GM23248 (cell line): Measurements from ENCODE around the gene DNAJC22. TPM values are rescaled to one million over a fixed set of nuclear protein-coding genes. Genes with fewer than 3 reads are reported as not detected.
A peak's percentile ranks its signal among the peaks of the same experiment; 100 is the strongest.

Experiments
- DNase-seq: peaks from one replicate; pipeline ENCODE4 v3.0.0-alpha.2; 2015
- H2AFZ ChIP-seq: fragments of 200-600 bp; sonication (generic); 2 replicates; pipeline ENCODE4 v1.6.1; 2016; ENCODE audit warnings: antibody characterized with exemption
- H3F3A ChIP-seq: fragments of 200-600 bp; sonication (generic); 2 replicates; pipeline ENCODE4 v1.6.1; 2016; ENCODE audit warnings: mild to moderate bottlenecking, antibody characterized with exemption, mixed run types; ENCODE audit not compliant: insufficient read depth
- H3K27ac ChIP-seq: fragments of 200-600 bp; sonication (generic); 2 replicates; pipeline ENCODE4 v1.5.1; 2016; ENCODE audit warnings: mild to moderate bottlenecking
- H3K27me3 ChIP-seq: fragments of 200-600 bp; sonication (generic); replicated peaks from 2 replicates; pipeline ENCODE4 v1.6.1; 2016; ENCODE audit warnings: mild to moderate bottlenecking; ENCODE audit not compliant: insufficient read depth
- H3K36me3 ChIP-seq: fragments of 200-600 bp; sonication (generic); 2 replicates; pipeline ENCODE4 v1.6.1; 2016; ENCODE audit warnings: low read depth, mild to moderate bottlenecking
- H3K4me1 ChIP-seq: fragments of 200-600 bp; sonication (generic); 2 replicates; pipeline ENCODE4 v1.6.1; 2016; ENCODE audit warnings: mild to moderate bottlenecking; ENCODE audit not compliant: insufficient read depth
- H3K4me2 ChIP-seq: fragments of 200-600 bp; sonication (generic); one replicate; pipeline ENCODE4 v1.6.1; 2016; ENCODE audit warnings: mild to moderate bottlenecking; ENCODE audit not compliant: unreplicated experiment
- H3K4me3 ChIP-seq: fragments of 200-600 bp; sonication (generic); 2 replicates; pipeline ENCODE4 v1.5.1; 2016; ENCODE audit warnings: mild to moderate bottlenecking
- H3K79me2 ChIP-seq: fragments of 200-600 bp; sonication (generic); 2 replicates; pipeline ENCODE4 v1.6.1; 2016; ENCODE audit warnings: mild to moderate bottlenecking; ENCODE audit not compliant: insufficient read depth
- H3K9ac ChIP-seq: fragments of 200-600 bp; sonication (generic); 2 replicates; pipeline ENCODE4 v1.6.1; 2016; ENCODE audit warnings: mild to moderate bottlenecking
- H3K9me2 ChIP-seq: fragments of 200-600 bp; sonication (generic); 2 replicates; pipeline ENCODE4 v1.6.1; 2016; ENCODE audit warnings: mixed run types, mild to moderate bottlenecking, moderate library complexity; ENCODE audit not compliant: insufficient read depth
- H3K9me3 ChIP-seq: fragments of 200-600 bp; sonication (generic); one replicate; pipeline ENCODE4 v1.6.1; 2017; ENCODE audit warnings: low read depth
- H4K20me1 ChIP-seq: fragments of 200-600 bp; sonication (generic); 2 replicates; pipeline ENCODE4 v1.6.0; 2016; ENCODE audit not compliant: insufficient read depth
- EZH2 ChIP-seq: fragments of 200-600 bp; sonication (generic); IDR thresholded peaks from 2 replicates; pipeline ENCODE4 v1.6.1; 2018; ENCODE audit warnings: antibody characterized with exemption, mild to moderate bottlenecking; ENCODE audit not compliant: insufficient read depth, poor library complexity, severe bottlenecking
- EZH2phosphoT487 ChIP-seq: fragments of 200-600 bp; sonication (generic); IDR thresholded peaks from 2 replicates; pipeline ENCODE4 v1.6.1; 2018; ENCODE audit warnings: antibody characterized with exemption, moderate library complexity, mild to moderate bottlenecking, low read depth; ENCODE audit not compliant: insufficient read depth
- WGBS, 2 experiments: methylation state at CpG; one replicate each; pipeline ENCODE4 v1.1.6; 2015 to 2017; ENCODE audit warnings: low lambda C conversion rate in 2 of 2, low coverage in 1 of 2; ENCODE audit errors: missing lambda C conversion rate in 2 of 2; 5-methylcytosine and 5-hydroxymethylcytosine counted together
- in situ Hi-C: fragments of 300-500 bp; cut with MboI; formaldehyde crosslinking; loops from 2 replicates; pipeline ENCODE4 v1.15.0; 2020
- polyA plus RNA-seq: library from polyadenylated mRNA; unstranded; fragments of >200 nt; fragmentation: Nextera tagmentation; extraction: Ambion mirVana; gene quantifications from 2 replicates; pipeline ENCODE4 v1.2.1, GENCODE V29; 2016
- total RNA-seq: library from RNA; depleted of rRNA; stranded (reverse); fragments of >200 nt; shearing (Covaris generic); gene quantifications from 2 replicates; pipeline ENCODE4 v1.2.3, GENCODE V29; 2014; rRNA removed

Gene DNAJC22
- 1.5 and 2.5 TPM in 2 replicates for total RNA-seq
- 0.69 and 1.9 TPM in 2 replicates for polyA plus RNA-seq

GRCh38 chr12:49346659-49347310 is at the start of gene DNAJC22:
TSS of gene DNAJC22 (plus strand) at chr12:49346888. CDS start at chr12:49348873, 1,985 bp downstream.
- Histone ChIP-seq H3K27ac (no peak within 1 kb of the TSS), H3K4me1 (peaks cover 20% of the 10 kb centered on the region), H3K36me3 (no peaks in the 10 kb centered on the region), H3K79me2 (no peaks in the 10 kb centered on the region), H3F3A (0 out of 2 replicates have a peak, but pooled peaks cover 4% of the 10 kb centered on the region), H3K4me3 (peak within 1 kb of the TSS; percentile 37), H3K4me2 (peak within 1 kb of the TSS; percentile 62), H3K27me3 (peaks cover 41% of the 10 kb centered on the region), H4K20me1 (no peaks in the 10 kb centered on the region), H3K9me3 (no peaks in the 10 kb centered on the region), H3K9ac (no peak within 1 kb of the TSS), H3K9me2 (no peaks in the 10 kb centered on the region), H2AFZ (peak within 1 kb of the TSS; percentile 70)
- DNase-seq: peak; percentile 60
- WGBS, 2 experiments: 3 to 4% methylated on average over 27 to 47 of the region's 47 CpGs
- in situ Hi-C loops: no loop called here
- TF ChIP-seq EZH2: no peak
- TF ChIP-seq EZH2phosphoT487: 0 out of 2 replicates have a peak, but pooled peaks have one; percentile 46

GRCh38 chr12:49297695-49298060 is 49.0 kb upstream of the DNAJC22 start:
- in situ Hi-C loops: no loop called here

GRCh38 chr12:49298160-49298559 is 48.5 kb upstream of the DNAJC22 start:
- H4K20me1 ChIP-seq: no peaks in the 10 kb centered on the region
- no peaks in the 10 kb centered on the region for H3K36me3 ChIP-seq
- H3K9me2 ChIP-seq: no peaks in the 10 kb centered on the region
- no peak overlapping the region for H3K9ac ChIP-seq
- no peaks in the 10 kb centered on the region for H3F3A ChIP-seq
- H3K27me3 ChIP-seq: peaks cover 50% of the 10 kb centered on the region
- no peak overlapping the region for H3K4me3 ChIP-seq
- no peaks in the 10 kb centered on the region for H3K9me3 ChIP-seq
- no peaks in the 10 kb centered on the region for H3K79me2 ChIP-seq
- no peaks in the 10 kb centered on the region; the same call in 1 of the 2 replicates for H3K4me1 ChIP-seq
- WGBS, 2 experiments: 26 to 28% methylated on average over 6 of the region's 6 CpGs
- H3K4me2 ChIP-seq: no peak overlapping the region
- no peak overlapping the region for H3K27ac ChIP-seq
- no peak overlapping the region for H2AFZ ChIP-seq
- in situ Hi-C loops: no loop called here
- DNase-seq: no peak
- TF ChIP-seq EZH2 (no peak), EZH2phosphoT487 (no peak)

More at GRCh38 chr12:49297695-49298060, 49.0 kb upstream of the DNAJC22 start:
- Histone ChIP-seq H3K9me3 (no peaks in the 10 kb centered on the region), H3K79me2 (no peaks in the 10 kb centered on the region), H3K27ac (no peak overlapping the region), H4K20me1 (no peaks in the 10 kb centered on the region), H3K36me3 (no peaks in the 10 kb centered on the region), H3F3A (no peaks in the 10 kb centered on the region), H3K4me3 (no peak overlapping the region), H2AFZ (no peak overlapping the region), H3K27me3 (peaks cover 46% of the 10 kb centered on the region), H3K9me2 (no peaks in the 10 kb centered on the region), H3K9ac (no peak overlapping the region), H3K4me2 (no peak overlapping the region), H3K4me1 (no peaks in the 10 kb centered on the region; the same call in 1 of the 2 replicates)
- TF ChIP-seq EZH2 (no peak), EZH2phosphoT487 (no peak)
- no peak for DNase-seq
- WGBS, 2 experiments: 8 to 11% methylated on average over 7 to 8 of the region's 8 CpGs

GRCh38 chr12:49301760-49302159 is 44.9 kb upstream of the DNAJC22 start:
- H3K36me3 ChIP-seq: no peaks in the 10 kb centered on the region
- in situ Hi-C loops: no loop called here
- no peak overlapping the region for H3K27ac ChIP-seq
- H3K4me1 ChIP-seq: no peaks in the 10 kb centered on the region; the same call in 1 of the 2 replicates
- no peaks in the 10 kb centered on the region for H3K9me2 ChIP-seq
- 28 to 44% methylated on average over 4 of the region's 4 CpGs for WGBS, 2 experiments
- H2AFZ ChIP-seq: no peak overlapping the region
- no peaks in the 10 kb centered on the region for H3K79me2 ChIP-seq
- H3K4me3 ChIP-seq: no peak overlapping the region
- H3K9me3 ChIP-seq: no peaks in the 10 kb centered on the region
- no peak overlapping the region for H3K4me2 ChIP-seq
- no peaks in the 10 kb centered on the region for H3F3A ChIP-seq
- no peak for DNase-seq
- peaks cover 43% of the 10 kb centered on the region for H3K27me3 ChIP-seq
- H4K20me1 ChIP-seq: no peaks in the 10 kb centered on the region
- no peak overlapping the region for H3K9ac ChIP-seq
- TF ChIP-seq EZH2phosphoT487 (no peak), EZH2 (no peak)
